Measurements from ENCODE around the gene OR5AK2.
"Not testable (repeated sequence)": the region's sequence is repeated elsewhere in the genome, so short reads cannot be mapped to it uniquely, and the experiment has no call there.

The OR5AK2 gene

DNA sequence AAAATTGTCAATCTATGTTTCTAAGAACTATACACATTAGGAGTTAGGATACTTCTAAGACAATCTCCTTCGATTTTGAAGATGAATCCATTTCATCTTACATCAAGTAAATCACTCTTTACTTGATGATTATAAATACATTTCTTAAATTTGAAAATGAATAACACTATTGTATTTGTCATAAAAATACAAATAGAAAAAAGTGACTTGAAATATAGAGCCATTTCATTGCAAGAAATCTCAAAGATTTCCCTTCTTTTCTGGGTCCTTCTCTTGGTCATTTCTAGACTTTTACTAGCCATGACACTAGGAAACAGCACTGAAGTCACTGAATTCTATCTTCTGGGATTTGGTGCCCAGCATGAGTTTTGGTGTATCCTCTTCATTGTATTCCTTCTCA is at the start of gene OR5AK2:
TSS of gene OR5AK2 (plus strand) at position 301 of the 400 bp plus-strand sequence. CDS start at position 301, 0 bp downstream.
- DNase-seq (ENCODE audit: low read depth in 2 of 2) = no peak

GRCh38 chr11:56945526-56945925 is 43.2 kb upstream of the OR5AK2 start:
- DNase-seq (ENCODE audit: low read depth in 2 of 2) = not testable (repeated sequence)

DNA sequence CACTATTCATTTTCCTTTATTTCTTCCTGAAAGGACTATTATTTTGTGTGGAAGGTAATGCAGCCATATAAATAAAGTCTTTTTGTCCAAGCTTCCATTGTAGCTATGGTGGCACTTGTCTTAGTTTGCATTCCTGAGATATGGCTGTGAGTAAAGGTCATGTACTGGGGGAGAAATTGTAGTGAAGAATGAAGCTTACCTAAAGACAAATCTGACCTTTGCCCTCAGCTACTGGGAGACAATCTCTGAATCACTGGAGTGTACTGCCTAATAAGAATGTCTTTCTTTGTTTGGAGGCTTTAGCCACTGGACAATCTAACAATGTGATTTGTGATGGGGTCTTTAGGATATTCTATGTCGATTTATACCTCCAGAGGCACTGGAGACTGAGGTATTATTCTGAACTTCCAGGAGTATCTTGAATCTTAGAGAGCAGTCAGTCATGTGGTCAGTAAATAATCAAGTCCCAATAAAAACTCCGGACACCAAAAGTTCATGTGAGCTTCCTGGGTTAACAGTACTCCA is 39.7 kb upstream of the OR5AK2 start:
- DNase-seq (ENCODE audit: low read depth in 2 of 2) = no peak

- DNase-seq (ENCODE audit: low read depth in 2 of 2) = no peak
Measured at GRCh38 chr11:56950510-56950909, 38.2 kb upstream of the OR5AK2 start.

DNA sequence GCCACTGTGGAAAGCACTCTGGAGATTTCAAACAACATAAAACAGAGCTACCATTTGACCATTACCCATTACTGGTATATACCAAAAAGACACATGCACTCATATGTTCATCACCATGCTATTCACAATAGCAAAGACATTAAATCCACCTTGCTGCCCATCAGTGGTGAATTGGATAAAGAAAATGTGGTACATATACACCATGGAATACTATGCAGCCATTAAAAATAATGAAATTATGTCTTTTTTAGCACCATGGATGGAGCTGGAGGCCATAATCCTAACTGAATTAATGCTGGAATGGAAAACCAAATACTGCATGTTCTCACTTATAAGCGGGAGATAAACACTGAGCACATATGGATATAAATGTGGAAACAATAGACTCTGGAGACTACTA is 34.8 kb upstream of the OR5AK2 start:
- not testable (repeated sequence) for DNase-seq (ENCODE audit: low read depth in 2 of 2)

- no peak for DNase-seq (ENCODE audit: low read depth in 2 of 2)
Measured at GRCh38 chr11:56961609-56962008, 27.1 kb upstream of the OR5AK2 start.

- DNase-seq (ENCODE audit: low read depth in 2 of 2) = no peak
Measured at GRCh38 chr11:56967726-56968125, 21.0 kb upstream of the OR5AK2 start.

- no peak for DNase-seq (ENCODE audit: low read depth in 2 of 2)
Measured at GRCh38 chr11:56968524-56968923, 20.2 kb upstream of the OR5AK2 start.

DNA sequence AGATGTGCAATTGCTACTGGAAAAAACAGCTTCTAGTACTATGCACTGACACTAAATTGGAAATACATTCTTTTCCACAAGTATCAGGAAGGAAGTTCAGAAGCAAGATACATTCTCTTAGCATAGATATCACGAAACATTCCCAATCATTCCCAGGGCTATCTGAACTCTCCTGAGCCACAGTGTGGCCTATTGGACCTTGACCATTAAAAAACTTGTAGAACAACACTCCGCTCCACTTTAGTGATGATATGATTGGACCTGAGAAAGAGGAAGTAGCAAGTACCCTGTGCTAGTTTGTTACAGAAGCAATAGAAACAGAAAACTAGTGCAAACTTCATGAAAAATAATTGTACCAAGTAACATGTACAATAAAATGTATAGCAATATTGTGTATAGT is 11.4 kb upstream of the OR5AK2 start:
- no peak for DNase-seq (ENCODE audit: low read depth in 2 of 2)

DNA sequence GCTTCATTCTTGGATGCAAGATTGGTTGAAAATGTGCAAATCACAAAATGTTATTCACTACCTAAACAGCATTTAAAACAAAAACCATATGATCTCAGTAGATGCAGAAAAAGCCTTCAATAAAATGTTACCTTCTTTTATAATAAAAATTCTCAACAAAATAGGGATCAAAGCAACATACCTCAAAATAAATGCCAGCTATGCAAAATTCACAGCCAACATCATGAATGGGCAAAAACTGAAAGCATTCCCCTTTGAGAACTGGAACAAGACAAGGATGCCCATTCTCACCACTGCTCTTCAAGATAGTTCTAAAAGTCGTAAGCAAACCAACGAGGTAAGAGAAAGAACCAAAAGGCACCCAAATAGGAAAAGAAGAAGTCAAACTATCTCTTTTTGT is 2.0 kb downstream of the OR5AK2 start:
- no peak for DNase-seq (ENCODE audit: low read depth in 2 of 2)

DNA sequence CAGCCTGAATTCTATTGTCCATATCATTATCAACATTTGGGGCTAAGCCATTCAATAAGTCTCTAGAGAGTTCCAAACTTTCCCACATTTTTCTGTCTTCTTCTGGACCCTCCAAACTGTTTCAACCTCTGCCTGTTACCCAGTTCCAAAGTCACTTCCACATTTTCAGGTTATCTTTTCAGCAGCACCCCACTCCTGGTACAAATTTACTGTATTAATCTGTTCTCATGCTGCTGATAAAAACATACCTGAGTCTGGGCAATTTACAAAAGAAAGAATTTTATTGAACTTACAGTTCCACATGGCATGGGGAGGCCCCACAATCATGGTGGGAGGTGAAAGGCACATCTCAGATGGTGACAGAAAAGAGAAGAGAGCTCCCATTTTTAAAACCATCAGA is 5.8 kb downstream of the OR5AK2 start:
- DNase-seq (ENCODE audit: low read depth in 2 of 2) = no peak

GRCh38 chr11:57001674-57002401 is 13.1 kb downstream of the OR5AK2 start:
- no peak for DNase-seq (ENCODE audit: low read depth in 2 of 2)

GRCh38 chr11:57008373-57008772 is 19.7 kb downstream of the OR5AK2 start:
- no peak for DNase-seq (ENCODE audit: low read depth in 2 of 2)

- DNase-seq (ENCODE audit: low read depth in 2 of 2) = no peak
Measured at GRCh38 chr11:57015679-57016078, 27.0 kb downstream of the OR5AK2 start.

- DNase-seq (ENCODE audit: low read depth in 2 of 2) = no peak
Measured at GRCh38 chr11:57031556-57031955, 42.8 kb downstream of the OR5AK2 start.

Data from stimulated activated CD4-positive, alpha-beta T cell treated with anti-CD3 and anti-CD28 coated beads, Interleukin-4, amount 100 ng/mL, for 48 hours (primary cell).